HepG2 (cell line): ENCODE data around the gene IGF2BP1. TPM values are rescaled to one million over a fixed set of nuclear protein-coding genes. Genes with fewer than 3 reads are reported as not detected.
"Not testable (repeated sequence)": the region's sequence is repeated elsewhere in the genome, so short reads cannot be mapped to it uniquely, and the experiment has no call there.

ENCODE experiments used
- ATAC-seq: fragments of 200-7000 bp; cut with Tn5 transposase; 3 replicates; pipeline ENCODE4 v1.9.1; 2020; ENCODE audit warnings: mild to moderate bottlenecking, moderate library complexity
- BruUV-seq: library from RNA; stranded (reverse); fragments of 400-500 nt; replicated peaks from 2 replicates; lab custom pipeline; 2021; lab: Mats Ljungman, UMichigan
- CTCF ChIA-PET: fragments of 300-600 bp; formaldehyde crosslinking; extraction: SDS; loops from one replicate; lab custom pipeline; 2021; ENCODE audit warnings: low total read pairs, inconsistent platforms, low intra/inter-chr PET ratio; lab: Yijun Ruan, JAX
- POLR2A ChIA-PET: fragments of 350-600 bp; sonication (Branson Sonifier 250); formaldehyde crosslinking; loops from one replicate; lab custom pipeline; 2020; ENCODE audit warnings: antibody characterized with exemption, inconsistent platforms; lab: Yijun Ruan, JAX
- DNase-seq: peaks from one replicate; pipeline ENCODE4 v3.0.0-alpha.2; 2015; ENCODE audit warnings: low spot score
- FAIRE-seq: peaks from 3 replicates; lab custom pipeline; 2011; peaks lifted over from hg19 to GRCh38; lab: Jason Lieb, UNC
- H2AFZ ChIP-seq: one replicate; pipeline ENCODE4 v1.6.1; 2011; ENCODE audit warnings: low read length, inconsistent platforms
- H3K27ac ChIP-seq: fragments of 300-600 bp; 3 replicates; pipeline ENCODE4 v1.8.0; 2011; ENCODE audit warnings: mixed run types, mild to moderate bottlenecking, mixed read lengths, low read length, inconsistent platforms; ENCODE audit not compliant: insufficient read depth; ENCODE audit errors: extremely low read length
- H3K27me3 ChIP-seq, 2 experiments: fragments of 200-600 bp in 1 of 2; 2 replicates in 1 of 2; 3 replicates in 1 of 2; pipeline versions ENCODE4 v1.6.0 to v1.8.0; 2011; ENCODE audit warnings: low read length in 2 of 2, mild to moderate bottlenecking in 2 of 2, moderate library complexity in 2 of 2, inconsistent platforms in 1 of 2; ENCODE audit not compliant: insufficient read depth in 2 of 2, control insufficient read depth in 1 of 2
- H3K36me3 ChIP-seq, 2 experiments: fragments of 200-600 bp in 1 of 2; replicated peaks in 1 of 2; 2 replicates in 1 of 2; 3 replicates in 1 of 2; pipeline versions ENCODE4 v1.5.1 to v1.8.0; 2011; ENCODE audit warnings: low read length in 2 of 2, inconsistent platforms in 1 of 2; ENCODE audit not compliant: insufficient read depth in 2 of 2, control insufficient read depth in 1 of 2
- H3K4me1 ChIP-seq: 2 replicates; pipeline ENCODE4 v1.5.1; 2012; ENCODE audit warnings: low read length, inconsistent platforms; ENCODE audit not compliant: insufficient read depth
- H3K4me2 ChIP-seq: 2 replicates; pipeline ENCODE4 v1.6.0; 2011; ENCODE audit warnings: low read depth, low read length, inconsistent platforms
- H3K4me3 ChIP-seq, 3 experiments: fragments of 200-600 bp in 1 of 3; sonication (generic), shearing (Covaris generic) in 1 of 3; replicated peaks in 1 of 3; 2 replicates each; pipeline ENCODE4 v1.5.1; 2011 to 2016; ENCODE audit warnings: low read length in 3 of 3, inconsistent platforms in 2 of 3, low read depth in 2 of 3, mild to moderate bottlenecking in 2 of 3, control low read depth in 1 of 3, mixed read lengths in 1 of 3; ENCODE audit not compliant: insufficient read depth in 1 of 3
- H3K79me2 ChIP-seq: one replicate; pipeline ENCODE4 v1.6.1; 2011; ENCODE audit warnings: low read length, inconsistent platforms; ENCODE audit not compliant: insufficient read depth
- H3K9ac ChIP-seq: 2 replicates; pipeline ENCODE4 v1.6.0; 2011; ENCODE audit warnings: mild to moderate bottlenecking, low read depth, low read length, inconsistent platforms; ENCODE audit not compliant: insufficient read depth
- H3K9me3 ChIP-seq: 2 replicates; pipeline ENCODE4 v1.5.1; 2012; ENCODE audit warnings: mild to moderate bottlenecking, low read length
- H4K20me1 ChIP-seq: 2 replicates; pipeline ENCODE4 v1.6.0; 2011; ENCODE audit warnings: inconsistent platforms, mild to moderate bottlenecking, low read length, moderate library complexity; ENCODE audit not compliant: insufficient read depth
- KMT2B ChIP-seq: IDR thresholded peaks from 2 replicates; pipeline ENCODE4 v1.6.1; 2016; ENCODE audit warnings: missing genetic modification reagents, missing compliant biosample characterization
- RBM39 ChIP-seq: fragments of 200-400 bp; formaldehyde crosslinking; IDR thresholded peaks from one replicate; pipeline ENCODE4 v1.6.1; 2018; ENCODE audit warnings: antibody characterized with exemption, mild to moderate bottlenecking, low read depth, low read length; ENCODE audit not compliant: poor library complexity, severe bottlenecking
- U2AF2 ChIP-seq: fragments of 200-400 bp; formaldehyde crosslinking; IDR thresholded peaks from 2 replicates; pipeline ENCODE4 v1.6.1; 2017; ENCODE audit warnings: low read depth, mild to moderate bottlenecking, low read length
- ZNF644 ChIP-seq: IDR thresholded peaks from 2 replicates; pipeline ENCODE4 v1.6.1; 2016; ENCODE audit warnings: low read depth
- WGBS: methylation state at CpG from one replicate; pipeline ENCODE4 v1.1.6; 2017; ENCODE audit warnings: low lambda C conversion rate; 5-methylcytosine and 5-hydroxymethylcytosine counted together
- in situ Hi-C: cut with HindIII; loops from 2 replicates; pipeline ENCODE4 v1.10.0; 2017; ENCODE audit warnings: low pct_unique_long_range_greater_than_20kb; ENCODE audit not compliant: extremely low pct_ligation_motif_present
- intact Hi-C: fragments of 100-400 bp; cut with micrococcal nuclease; formaldehyde crosslinking; loops from one replicate; pipeline ENCODE4 v1.10.0; 2022; ENCODE audit not compliant: unreplicated experiment
- polyA plus RNA-seq, 8 experiments: library from polyadenylated mRNA; depleted of rRNA in 3 of 8; stranded (reverse) in 7 of 8; unstranded in 1 of 8; fragments of >200 nt; fragmentation: Illumina TruSeq in 4 of 8; extraction: Trizol in 4 of 8; gene quantifications; 2 replicates each; pipeline versions ENCODE4 v1.2.1 to v1.2.3, GENCODE V29; 2011 to 2016; ENCODE audit warnings: low read depth in 4 of 8, missing spikeins in 1 of 8, mixed read lengths in 1 of 8; ENCODE audit not compliant: insufficient read depth in 1 of 8
- small RNA-seq, 3 experiments: library from RNA; depleted of rRNA; stranded (forward); fragments of <200 nt; gene quantifications; one replicate each; pipeline ENCODE3, GENCODE V24; 2012; ENCODE audit warnings: low read depth in 2 of 3, low replicate concordance in 1 of 3; ENCODE audit not compliant: insufficient read length in 3 of 3, insufficient read depth in 2 of 3
- total RNA-seq, 5 experiments: library from RNA; depleted of rRNA; stranded (reverse); fragments of >200 nt; fragmentation: Illumina TruSeq; extraction: Trizol; gene quantifications; 2 replicates each; pipeline ENCODE4 v1.2.3, GENCODE V29; 2016; ENCODE audit warnings: low read depth in 1 of 5

IGF2BP1 gene
- total and polyA plus RNA-seq, 2 of the 13 experiments (the other 11 are each of a cell fraction or from before 2014, with no cell fraction given): 29.7 to 75.1 TPM

- peaks cover 77% of the 10 kb centered on the region for H3K4me1 ChIP-seq
- H3K9ac ChIP-seq, ATAC-seq, intact Hi-C loops, H4K20me1 ChIP-seq, H3K36me3 ChIP-seq, BruUV-seq, H3K27me3 ChIP-seq, H3K27ac ChIP-seq, in situ Hi-C loops, CTCF ChIA-PET, FAIRE-seq, H3K4me2 ChIP-seq, H3K4me3 ChIP-seq, POLR2A ChIA-PET, DNase-seq, H2AFZ ChIP-seq, H3K9me3 ChIP-seq, H3K79me2 ChIP-seq: not testable (repeated sequence)
- 96% methylated on average over 14 of the region's 14 CpGs for WGBS
Observed at GRCh38 chr17:49103360-49103759, 106.2 kb downstream of the IGF2BP1 start.

- TF ChIP-seq RBM39 (no peak), ZNF644 (CRISPR knock-in tag) (no peak), KMT2B (no peak), U2AF2 (no peak)
- TF ChIP-seq, all 625 proteins: peak for 0
- Histone ChIP-seq H3K9me3 (no peaks in the 10 kb centered on the region), H3K4me3 (no peak overlapping the region), H3K36me3 (no peaks in the 10 kb centered on the region), H3K4me1 (peaks cover 74% of the 10 kb centered on the region), H2AFZ (no peak overlapping the region), H3K27ac (no peak overlapping the region), H3K4me2 (no peak overlapping the region), H4K20me1 (no peaks in the 10 kb centered on the region), H3K9ac (no peak overlapping the region), H3K79me2 (no peaks in the 10 kb centered on the region), H3K27me3 (no peaks in the 10 kb centered on the region)
- 92% methylated on average over 8 of the region's 8 CpGs for WGBS
- no peak for ATAC-seq
- intact Hi-C loops (loop anchor here (5.0 kb wide), 1 partner anchor 88 kb away; no protein-coding TSS in a partner anchor), in situ Hi-C loops (no loop called here)
- ChIA-PET POLR2A (interaction anchor here (1.6 kb wide), 1 partner anchor 36 kb away, joined by 4 read pairs; no protein-coding TSS in a partner anchor), CTCF (no interaction called here)
- no TSS peak for BruUV-seq
- FAIRE-seq: no peak
- no peak for DNase-seq
Observed at GRCh38 chr17:49104511-49105074, 107.4 kb downstream of the IGF2BP1 start.

Small RNA genes within 50 kb of the gene (small RNA-seq; reads per million reads assigned to genes)
- 0 reads per million in 3 experiments for gene RF00017
- 0 reads per million in 3 experiments for gene RF01210
- 0 to 31.9 (median 0.31) reads per million in 3 experiments for gene RNU1-42P
- 0.61 to 15.5 (median 7.5) reads per million in 3 experiments for gene RNU6-826P

Other genes starting within 250 kb of the IGF2BP1 start
- gene TTLL6, start 180.2 kb upstream of the IGF2BP1 start, total RNA-seq (2016; rRNA removed; fragmentation: Illumina TruSeq; extraction: Trizol): 0.04 TPM in 1 of 2 replicates, not detected in the other
- gene TTLL6, start 180.2 kb upstream of the IGF2BP1 start, polyA plus RNA-seq (2011; rRNA removed): 0.08 and 0.25 TPM in 2 replicates
- gene CALCOCO2, start 166.3 kb upstream of the IGF2BP1 start, total RNA-seq (2016; rRNA removed; fragmentation: Illumina TruSeq; extraction: Trizol): 72.9 and 112 TPM in 2 replicates
- 109 and 111 TPM in 2 replicates for gene CALCOCO2, start 166.3 kb upstream of the IGF2BP1 start, polyA plus RNA-seq (2011; rRNA removed)
- gene ATP5MC1, start 104.6 kb upstream of the IGF2BP1 start, total RNA-seq (2016; rRNA removed; fragmentation: Illumina TruSeq; extraction: Trizol): 206 and 210 TPM in 2 replicates
- gene ATP5MC1, start 104.6 kb upstream of the IGF2BP1 start, polyA plus RNA-seq (2011; rRNA removed): 226 and 297 TPM in 2 replicates
- 63.2 and 72.7 TPM in 2 replicates for gene UBE2Z, start 89.0 kb upstream of the IGF2BP1 start, total RNA-seq (2016; rRNA removed; fragmentation: Illumina TruSeq; extraction: Trizol)
- 114 and 122 TPM in 2 replicates for gene UBE2Z, start 89.0 kb upstream of the IGF2BP1 start, polyA plus RNA-seq (2011; rRNA removed)
- gene SNF8, start 52.5 kb upstream of the IGF2BP1 start, total RNA-seq (2016; rRNA removed; fragmentation: Illumina TruSeq; extraction: Trizol): 152 and 153 TPM in 2 replicates
- gene SNF8, start 52.5 kb upstream of the IGF2BP1 start, polyA plus RNA-seq (2011; rRNA removed): 98.6 and 114 TPM in 2 replicates
- gene GIP, start 28.8 kb upstream of the IGF2BP1 start, total RNA-seq (2016; rRNA removed; fragmentation: Illumina TruSeq; extraction: Trizol): 0.73 TPM in 1 of 2 replicates, not detected in the other
- gene GIP, start 28.8 kb upstream of the IGF2BP1 start, polyA plus RNA-seq (2011; rRNA removed): 0.55 and 0.70 TPM in 2 replicates
- gene B4GALNT2, start 135.4 kb downstream of the IGF2BP1 start, total RNA-seq (2016; rRNA removed; fragmentation: Illumina TruSeq; extraction: Trizol): not detected in 2 replicates
- 0.13 TPM in 1 of 2 replicates, not detected in the other for gene B4GALNT2, start 135.4 kb downstream of the IGF2BP1 start, polyA plus RNA-seq (2011; rRNA removed)
- not detected in 2 replicates for gene GNGT2, start 213.2 kb downstream of the IGF2BP1 start, total RNA-seq (2016; rRNA removed; fragmentation: Illumina TruSeq; extraction: Trizol)
- gene GNGT2, start 213.2 kb downstream of the IGF2BP1 start, polyA plus RNA-seq (2011; rRNA removed): not detected in 2 replicates
- gene ABI3, start 213.3 kb downstream of the IGF2BP1 start, total RNA-seq (2016; rRNA removed; fragmentation: Illumina TruSeq; extraction: Trizol): not detected in 2 replicates
- not detected in 2 replicates for gene ABI3, start 213.3 kb downstream of the IGF2BP1 start, polyA plus RNA-seq (2011; rRNA removed)
- not detected in 2 replicates for gene PHOSPHO1, start 233.4 kb downstream of the IGF2BP1 start, total RNA-seq (2016; rRNA removed; fragmentation: Illumina TruSeq; extraction: Trizol)
- not detected in 2 replicates for gene PHOSPHO1, start 233.4 kb downstream of the IGF2BP1 start, polyA plus RNA-seq (2011; rRNA removed)